ENCODE data around the gene BMAL1.

Gene BMAL1

DNA sequence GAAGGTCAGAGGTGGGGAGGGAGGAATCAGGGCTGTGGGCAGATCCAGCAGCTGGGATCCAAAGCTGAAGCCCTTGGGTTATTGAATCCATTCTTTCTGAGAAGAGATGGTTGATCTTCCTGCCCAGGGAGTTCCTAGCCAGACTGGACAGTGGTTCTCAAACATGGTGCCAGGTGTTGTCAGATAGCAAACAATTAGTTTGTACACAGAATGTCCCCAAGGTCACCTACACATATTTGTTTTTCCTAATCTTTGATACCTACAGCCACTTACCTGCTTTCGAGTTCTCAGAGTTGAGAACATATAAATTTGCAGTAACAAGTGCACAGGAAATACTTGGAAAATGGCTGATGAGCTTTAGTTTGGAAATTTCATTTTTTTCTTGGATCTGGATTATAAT lies 54.5 kb downstream of the BMAL1 start:
- Histone ChIP-seq H3K9me3 (ENCODE audit: control insufficient read depth in 2 of 2, low read length in 2 of 2) (no peaks in the 10 kb centered on the region), H3K9ac (ENCODE audit: low read length in 2 of 2) (no peak overlapping the region), H3K36me3 (ENCODE audit: control insufficient read depth in 2 of 2, insufficient read depth in 2 of 2, low read length in 2 of 2) (no peaks in the 10 kb centered on the region), H3K4me1 (ENCODE audit: control insufficient read depth, insufficient read depth, low read length) (peaks cover 20% of the 10 kb centered on the region), H3K4me3 (ENCODE audit: low read length in 2 of 2) (no peak overlapping the region), H3K27ac (ENCODE audit: low read length) (no peak overlapping the region), H3K27me3 (ENCODE audit: control insufficient read depth in 1 of 2, insufficient read depth in 2 of 2, low read length in 2 of 2) (no peaks in the 10 kb centered on the region)

DNA sequence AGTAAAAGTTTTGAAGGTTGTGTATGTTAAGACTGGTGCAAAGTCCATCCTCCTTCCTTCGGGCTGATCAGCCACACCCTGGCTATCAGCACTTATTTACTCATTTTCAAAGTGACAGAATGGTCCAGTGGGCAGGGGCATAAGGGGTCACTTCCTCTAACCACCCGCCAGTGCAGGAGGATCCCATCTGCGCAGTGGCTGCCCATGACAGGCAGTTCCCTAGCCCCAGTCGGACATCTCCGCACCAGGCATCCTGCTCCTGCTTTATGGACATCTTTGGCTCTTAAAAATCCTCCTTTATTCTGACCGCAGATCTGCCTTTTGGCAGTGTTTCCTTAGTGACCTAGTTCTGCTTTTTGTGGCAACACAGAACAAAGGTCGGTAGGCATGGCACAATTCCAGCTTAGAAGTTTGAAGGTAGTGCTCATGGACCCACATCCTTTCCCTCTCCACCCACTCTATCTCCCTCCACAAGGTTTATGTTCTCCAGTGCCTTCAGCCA lies 55.9 kb downstream of the BMAL1 start:
- H3K4me3 ChIP-seq (ENCODE audit: low read length in 2 of 2), result no peak overlapping the region
- H3K9me3 ChIP-seq (ENCODE audit: control insufficient read depth in 2 of 2, low read length in 2 of 2), result no peaks in the 10 kb centered on the region
- H3K27me3 ChIP-seq (ENCODE audit: control insufficient read depth in 1 of 2, insufficient read depth in 2 of 2, low read length in 2 of 2), result no peaks in the 10 kb centered on the region
- H3K27ac ChIP-seq (ENCODE audit: low read length), result no peak overlapping the region
- no peaks in the 10 kb centered on the region for H3K36me3 ChIP-seq (ENCODE audit: control insufficient read depth in 2 of 2, insufficient read depth in 2 of 2, low read length in 2 of 2)
- peaks cover 27% of the 10 kb centered on the region for H3K4me1 ChIP-seq (ENCODE audit: control insufficient read depth, insufficient read depth, low read length)
- H3K9ac ChIP-seq (ENCODE audit: low read length in 2 of 2), result no peak overlapping the region

- Histone ChIP-seq H3K27ac (ENCODE audit: low read length) (no peak overlapping the region), H3K4me3 (ENCODE audit: low read length in 2 of 2) (no peak overlapping the region), H3K9ac (ENCODE audit: low read length in 2 of 2) (no peak overlapping the region), H3K36me3 (ENCODE audit: control insufficient read depth in 2 of 2, insufficient read depth in 2 of 2, low read length in 2 of 2) (no peaks in the 10 kb centered on the region), H3K9me3 (ENCODE audit: control insufficient read depth in 2 of 2, low read length in 2 of 2) (no peaks in the 10 kb centered on the region), H3K27me3 (ENCODE audit: control insufficient read depth in 1 of 2, insufficient read depth in 2 of 2, low read length in 2 of 2) (no peaks in the 10 kb centered on the region), H3K4me1 (ENCODE audit: control insufficient read depth, insufficient read depth, low read length) (peaks cover 33% of the 10 kb centered on the region)
Measured at GRCh38 chr11:13334034-13334786, 56.6 kb downstream of the BMAL1 start.

DNA sequence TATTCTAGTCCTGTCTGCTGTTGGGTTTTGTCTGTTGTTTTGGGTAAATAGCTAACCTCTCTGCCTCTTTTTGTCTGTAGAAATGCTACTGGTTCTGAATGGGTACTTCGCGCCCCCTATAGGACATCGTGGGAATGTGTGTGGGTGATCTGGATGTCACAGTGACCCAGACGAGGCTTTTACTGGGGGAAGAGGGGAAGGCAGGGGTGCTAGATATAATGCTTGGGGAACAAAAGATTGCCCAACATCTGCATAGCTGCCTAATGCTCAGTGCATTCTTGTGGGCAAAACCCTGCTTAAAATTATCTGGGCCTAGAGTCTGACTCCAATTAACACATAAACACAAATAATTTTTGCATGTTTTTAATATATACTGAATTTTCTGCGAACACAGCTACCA lies 57.7 kb downstream of the BMAL1 start:
- Histone ChIP-seq H3K4me1 (ENCODE audit: control insufficient read depth, insufficient read depth, low read length) (peaks cover 31% of the 10 kb centered on the region), H3K36me3 (ENCODE audit: control insufficient read depth in 2 of 2, insufficient read depth in 2 of 2, low read length in 2 of 2) (no peaks in the 10 kb centered on the region), H3K9me3 (ENCODE audit: control insufficient read depth in 2 of 2, low read length in 2 of 2) (no peaks in the 10 kb centered on the region), H3K4me3 (ENCODE audit: low read length in 2 of 2) (no peak overlapping the region), H3K27ac (ENCODE audit: low read length) (no peak overlapping the region), H3K27me3 (ENCODE audit: control insufficient read depth in 1 of 2, insufficient read depth in 2 of 2, low read length in 2 of 2) (no peaks in the 10 kb centered on the region), H3K9ac (ENCODE audit: low read length in 2 of 2) (no peak overlapping the region)

DNA sequence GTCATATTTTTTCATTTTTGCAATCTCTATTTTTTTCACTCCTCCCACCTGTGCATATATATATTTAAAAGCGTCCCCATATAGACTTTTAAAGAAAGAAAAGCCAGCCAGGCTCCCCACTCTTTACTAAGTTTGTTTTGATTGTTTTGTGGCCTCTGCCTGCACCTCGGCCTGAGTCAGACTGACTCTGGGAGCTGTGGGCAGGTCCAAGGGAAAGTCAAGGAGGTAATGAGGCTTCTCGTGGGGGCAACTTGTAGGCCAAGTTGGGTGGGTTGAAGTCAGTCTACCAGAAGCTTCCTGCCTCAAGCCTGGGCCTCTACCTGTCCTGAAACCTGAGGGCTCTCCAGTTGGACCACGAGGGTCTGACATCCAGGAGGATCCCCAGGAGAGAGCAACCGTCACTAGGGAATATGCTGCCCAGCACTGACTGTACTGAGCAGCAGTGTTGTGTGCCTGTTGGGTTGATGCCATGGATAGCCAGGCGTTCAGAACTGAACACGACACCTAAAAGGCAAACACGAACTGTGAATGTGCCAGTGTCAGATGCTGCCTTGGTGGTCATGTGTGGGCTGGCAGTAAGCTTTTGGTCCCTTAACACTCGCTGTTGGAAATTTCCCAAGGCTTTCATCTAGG lies 58.8 kb downstream of the BMAL1 start:
- H3K4me3 ChIP-seq (ENCODE audit: low read length in 2 of 2), result no peak overlapping the region
- no peaks in the 10 kb centered on the region for H3K27me3 ChIP-seq (ENCODE audit: control insufficient read depth in 1 of 2, insufficient read depth in 2 of 2, low read length in 2 of 2)
- H3K36me3 ChIP-seq (ENCODE audit: control insufficient read depth in 2 of 2, insufficient read depth in 2 of 2, low read length in 2 of 2), result no peaks in the 10 kb centered on the region
- H3K4me1 ChIP-seq (ENCODE audit: control insufficient read depth, insufficient read depth, low read length), result peaks cover 31% of the 10 kb centered on the region
- H3K9ac ChIP-seq (ENCODE audit: low read length in 2 of 2), result no peak overlapping the region
- H3K9me3 ChIP-seq (ENCODE audit: control insufficient read depth in 2 of 2, low read length in 2 of 2), result no peaks in the 10 kb centered on the region
- no peak overlapping the region for H3K27ac ChIP-seq (ENCODE audit: low read length)

- H3K27ac ChIP-seq (ENCODE audit: low read length), result no peak overlapping the region
Measured at GRCh38 chr11:13338019-13338426, 60.4 kb downstream of the BMAL1 start.

GRCh38 chr11:13338427-13339069 lies 61.0 kb downstream of the BMAL1 start:
- Histone ChIP-seq H3K4me1 (ENCODE audit: control insufficient read depth, insufficient read depth, low read length) (peaks cover 31% of the 10 kb centered on the region), H3K27me3 (ENCODE audit: control insufficient read depth in 1 of 2, insufficient read depth in 2 of 2, low read length in 2 of 2) (no peaks in the 10 kb centered on the region), H3K4me3 (ENCODE audit: low read length in 2 of 2) (peak overlapping the region; percentile 54 to 57), H3K36me3 (ENCODE audit: control insufficient read depth in 2 of 2, insufficient read depth in 2 of 2, low read length in 2 of 2) (no peaks in the 10 kb centered on the region), H3K9me3 (ENCODE audit: control insufficient read depth in 2 of 2, low read length in 2 of 2) (no peaks in the 10 kb centered on the region), H3K27ac (ENCODE audit: low read length) (no peak overlapping the region), H3K9ac (ENCODE audit: low read length in 2 of 2) (peak overlapping the region in 1 of 2 donors; percentile 64)

More at GRCh38 chr11:13338019-13338426, 60.4 kb downstream of the BMAL1 start:
- H3K9me3 ChIP-seq (ENCODE audit: control insufficient read depth in 2 of 2, low read length in 2 of 2), result no peaks in the 10 kb centered on the region
- H3K4me3 ChIP-seq (ENCODE audit: low read length in 2 of 2), result peak overlapping the region; percentile 54 to 57
- no peaks in the 10 kb centered on the region for H3K36me3 ChIP-seq (ENCODE audit: control insufficient read depth in 2 of 2, insufficient read depth in 2 of 2, low read length in 2 of 2)
- peak overlapping the region; percentile 62 to 64 for H3K9ac ChIP-seq (ENCODE audit: low read length in 2 of 2)
- H3K4me1 ChIP-seq (ENCODE audit: control insufficient read depth, insufficient read depth, low read length), result peaks cover 31% of the 10 kb centered on the region
- H3K27me3 ChIP-seq (ENCODE audit: control insufficient read depth in 1 of 2, insufficient read depth in 2 of 2, low read length in 2 of 2), result no peaks in the 10 kb centered on the region

GRCh38 chr11:13339195-13340153 lies 61.9 kb downstream of the BMAL1 start:
- no peaks in the 10 kb centered on the region for H3K36me3 ChIP-seq (ENCODE audit: control insufficient read depth in 2 of 2, insufficient read depth in 2 of 2, low read length in 2 of 2)
- peaks cover 26% of the 10 kb centered on the region for H3K4me1 ChIP-seq (ENCODE audit: control insufficient read depth, insufficient read depth, low read length)
- no peak overlapping the region for H3K9ac ChIP-seq (ENCODE audit: low read length in 2 of 2)
- no peaks in the 10 kb centered on the region for H3K27me3 ChIP-seq (ENCODE audit: control insufficient read depth in 1 of 2, insufficient read depth in 2 of 2, low read length in 2 of 2)
- no peak overlapping the region for H3K27ac ChIP-seq (ENCODE audit: low read length)
- no peaks in the 10 kb centered on the region for H3K9me3 ChIP-seq (ENCODE audit: control insufficient read depth in 2 of 2, low read length in 2 of 2)
- H3K4me3 ChIP-seq (ENCODE audit: low read length in 2 of 2), result no peak overlapping the region

GRCh38 chr11:13341026-13341425 lies 63.4 kb downstream of the BMAL1 start:
- peaks cover 24% of the 10 kb centered on the region for H3K4me1 ChIP-seq (ENCODE audit: control insufficient read depth, insufficient read depth, low read length)
- no peak overlapping the region for H3K4me3 ChIP-seq (ENCODE audit: low read length in 2 of 2)
- no peaks in the 10 kb centered on the region for H3K9me3 ChIP-seq (ENCODE audit: control insufficient read depth in 2 of 2, low read length in 2 of 2)
- no peak overlapping the region for H3K27ac ChIP-seq (ENCODE audit: low read length)
- no peaks in the 10 kb centered on the region for H3K27me3 ChIP-seq (ENCODE audit: control insufficient read depth in 1 of 2, insufficient read depth in 2 of 2, low read length in 2 of 2)
- H3K9ac ChIP-seq (ENCODE audit: low read length in 2 of 2), result no peak overlapping the region
- no peaks in the 10 kb centered on the region for H3K36me3 ChIP-seq (ENCODE audit: control insufficient read depth in 2 of 2, insufficient read depth in 2 of 2, low read length in 2 of 2)

GRCh38 chr11:13343067-13343466 lies 65.5 kb downstream of the BMAL1 start:
- Histone ChIP-seq H3K27me3 (ENCODE audit: control insufficient read depth in 1 of 2, insufficient read depth in 2 of 2, low read length in 2 of 2) (no peaks in the 10 kb centered on the region), H3K4me3 (ENCODE audit: low read length in 2 of 2) (no peak overlapping the region), H3K9me3 (ENCODE audit: control insufficient read depth in 2 of 2, low read length in 2 of 2) (no peaks in the 10 kb centered on the region), H3K36me3 (ENCODE audit: control insufficient read depth in 2 of 2, insufficient read depth in 2 of 2, low read length in 2 of 2) (no peaks in the 10 kb centered on the region), H3K9ac (ENCODE audit: low read length in 2 of 2) (no peak overlapping the region), H3K4me1 (ENCODE audit: control insufficient read depth, insufficient read depth, low read length) (peaks cover 19% of the 10 kb centered on the region), H3K27ac (ENCODE audit: low read length) (no peak overlapping the region)

Data from stomach smooth muscle (tissue), 2 donors.